Kasumi-1 (cell line): ENCODE measurements around the gene SH3BP5L.
"Not testable (repeated sequence)": the region's sequence is repeated elsewhere in the genome, so short reads cannot be mapped to it uniquely, and the experiment has no call there.

Source experiments
- DNase-seq, 2 experiments: peaks; one replicate each; lab custom pipeline; 2025; lab: John Stamatoyannopoulos, UW

Gene SH3BP5L

DNA sequence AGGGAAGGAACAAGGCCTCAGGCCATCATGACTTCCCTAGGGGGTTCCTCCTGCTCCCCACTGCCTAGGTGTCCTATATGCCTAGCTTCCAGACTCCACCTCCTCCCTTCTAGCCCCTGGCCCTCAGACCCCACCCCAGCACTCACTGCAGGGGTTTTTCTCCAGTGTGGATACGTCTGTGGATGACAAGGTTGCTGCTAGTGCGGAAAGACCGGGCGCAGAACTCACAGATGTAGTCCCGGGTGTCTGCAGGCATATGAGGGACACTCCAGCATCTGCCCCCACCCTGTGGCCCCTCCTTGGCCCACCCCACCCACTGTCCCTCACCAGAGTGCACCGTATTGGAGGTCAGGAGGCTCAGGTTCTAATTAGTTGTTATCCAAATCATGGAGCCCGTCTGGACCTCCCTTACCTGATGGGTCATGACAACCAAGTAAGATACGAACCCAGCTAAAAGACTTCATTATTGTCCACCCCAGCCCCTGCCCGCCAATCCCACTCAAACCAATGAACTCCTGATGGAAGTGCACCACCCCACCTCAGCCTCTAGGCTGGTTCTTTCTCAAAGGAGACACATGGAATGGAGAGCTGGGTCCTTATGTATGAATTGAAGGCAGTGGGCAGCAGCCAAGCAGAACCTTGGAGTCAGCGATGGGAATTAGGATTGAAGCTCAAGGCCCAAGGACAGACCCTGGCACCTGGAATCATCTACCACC is 25.0 kb upstream of the SH3BP5L start:
- no peak for DNase-seq

DNA sequence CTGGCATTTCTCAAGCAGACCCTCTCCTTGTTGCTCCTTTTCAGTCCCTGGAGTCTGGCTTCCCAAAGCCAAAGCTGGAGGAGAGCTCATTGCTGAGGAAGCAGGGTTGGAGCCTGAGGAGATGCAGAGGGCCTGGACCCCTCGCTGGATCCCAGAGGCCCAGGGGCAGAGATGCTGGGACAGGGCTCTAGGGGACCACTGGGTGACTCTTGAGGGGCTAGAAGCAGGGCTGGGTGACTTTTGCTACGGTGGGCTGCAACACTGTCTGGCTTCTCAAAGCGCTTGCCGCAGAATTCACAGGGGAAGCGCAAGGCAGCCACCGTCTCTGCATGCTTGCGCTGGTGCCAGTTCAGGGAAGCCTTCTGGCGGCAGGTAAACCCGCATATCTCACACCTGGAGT is 24.4 kb upstream of the SH3BP5L start:
- DNase-seq = no peak

DNA sequence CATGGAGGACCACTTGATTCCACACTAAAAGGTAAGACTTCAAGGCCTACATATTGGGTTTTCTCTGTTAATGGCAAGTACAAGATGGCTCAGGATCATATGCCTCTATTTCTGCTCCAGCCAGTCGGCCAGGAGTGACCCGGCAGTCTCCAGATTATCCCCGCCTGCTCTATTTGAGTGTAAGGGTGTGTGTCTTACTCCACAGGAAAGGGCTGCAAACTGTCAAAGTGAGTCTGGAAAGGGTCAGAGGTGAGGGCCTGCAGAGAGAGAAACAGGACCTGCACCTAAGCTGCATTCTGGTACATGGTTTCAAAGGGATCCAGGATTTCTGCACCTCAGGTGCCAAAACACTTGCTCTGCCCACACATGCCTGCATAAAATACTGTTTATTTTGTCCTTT is 23.9 kb upstream of the SH3BP5L start:
- DNase-seq = no peak

DNA sequence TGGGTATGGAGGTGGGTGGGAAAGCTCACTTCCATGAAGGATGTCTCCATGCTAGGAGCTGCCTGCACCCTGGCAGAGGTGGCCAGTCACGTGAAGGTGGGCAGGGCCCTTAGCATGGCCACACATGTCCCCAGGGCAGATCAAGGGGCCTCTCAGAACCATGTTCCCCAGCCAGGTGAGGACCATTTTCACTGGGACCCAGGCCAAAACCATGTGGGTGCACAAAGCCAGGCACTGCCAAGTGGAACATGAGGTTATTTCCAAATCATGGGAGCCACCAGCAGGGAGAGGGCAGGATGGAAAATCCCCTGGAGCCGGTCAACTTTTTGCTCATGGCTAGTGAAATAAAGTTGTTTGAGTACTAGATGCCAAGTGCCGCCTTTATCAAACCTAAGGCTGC is 23.4 kb upstream of the SH3BP5L start:
- no peak for DNase-seq

DNA sequence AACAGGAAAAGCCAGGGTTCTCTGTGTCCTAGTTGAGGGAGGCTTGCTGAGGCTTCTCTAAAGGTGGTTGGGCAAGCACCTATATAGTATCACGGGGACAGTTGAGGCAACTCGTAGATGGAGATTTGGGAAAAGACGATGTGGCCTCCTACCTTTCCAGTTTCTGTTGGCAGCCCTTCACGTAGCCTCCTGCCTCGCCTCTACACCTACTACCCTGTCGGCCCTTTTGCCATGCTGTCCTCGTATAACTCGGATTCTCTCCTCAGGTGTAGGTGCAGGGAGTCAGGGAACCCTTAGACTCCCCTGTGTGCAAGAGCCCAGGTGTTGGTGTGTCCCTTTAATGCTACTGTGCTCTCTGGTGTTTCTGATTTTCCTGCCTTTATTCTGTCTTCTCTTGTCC is 22.9 kb upstream of the SH3BP5L start:
- DNase-seq = no peak

DNA sequence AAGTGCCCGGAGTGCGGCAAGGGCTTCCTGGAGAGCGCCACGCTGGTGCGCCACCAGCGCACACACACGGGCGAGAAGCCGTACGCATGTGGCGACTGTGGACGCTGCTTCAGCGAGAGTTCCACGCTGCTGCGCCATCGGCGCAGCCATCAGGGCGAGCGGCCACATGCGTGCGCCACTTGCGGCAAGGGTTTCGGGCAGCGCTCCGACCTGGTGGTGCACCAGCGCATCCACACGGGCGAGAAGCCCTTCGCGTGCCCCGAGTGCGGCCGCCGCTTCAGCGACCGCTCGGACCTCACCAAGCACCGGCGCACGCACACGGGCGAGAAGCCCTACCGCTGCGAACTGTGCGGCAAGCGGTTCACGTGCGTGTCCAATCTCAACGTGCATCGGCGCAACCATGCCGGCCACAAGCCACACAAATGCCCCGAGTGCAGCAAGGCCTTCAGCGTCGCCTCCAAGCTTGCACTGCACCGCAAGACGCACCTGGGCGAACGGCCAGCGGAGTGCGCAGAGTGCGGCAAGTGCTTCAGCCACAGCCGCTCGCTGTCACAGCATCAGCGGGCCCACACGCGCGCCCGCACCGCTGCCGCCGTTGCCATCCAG is 22.3 kb upstream of the SH3BP5L start:
- no peak for DNase-seq

DNA sequence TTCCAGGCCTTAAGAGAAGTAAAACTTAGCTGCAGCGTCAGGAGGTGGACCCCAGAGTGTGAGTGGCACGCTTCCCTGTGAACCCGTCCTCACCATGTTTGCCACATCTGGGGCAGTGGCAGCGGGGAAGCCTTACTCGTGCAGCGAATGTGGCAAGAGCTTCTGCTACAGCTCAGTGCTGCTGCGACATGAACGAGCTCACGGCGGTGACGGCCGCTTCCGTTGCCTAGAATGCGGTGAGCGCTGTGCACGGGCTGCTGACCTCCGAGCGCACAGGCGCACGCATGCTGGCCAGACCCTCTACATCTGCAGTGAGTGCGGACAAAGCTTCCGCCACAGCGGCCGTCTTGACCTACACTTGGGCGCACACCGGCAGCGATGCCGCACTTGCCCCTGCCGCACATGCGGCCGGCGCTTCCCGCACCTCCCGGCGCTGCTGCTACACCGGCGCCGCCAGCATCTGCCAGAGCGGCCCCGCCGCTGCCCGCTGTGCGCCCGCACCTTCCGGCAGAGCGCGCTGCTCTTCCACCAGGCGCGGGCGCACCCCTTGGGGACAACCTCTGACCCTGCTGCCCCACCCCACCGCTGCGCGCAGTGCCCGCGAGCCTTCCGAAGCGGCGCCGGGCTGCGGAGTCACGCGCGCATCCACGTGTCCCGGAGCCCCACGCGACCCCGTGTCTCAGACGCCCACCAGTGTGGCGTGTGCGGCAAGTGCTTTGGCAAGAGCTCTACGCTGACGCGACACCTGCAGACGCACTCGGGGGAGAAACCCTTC is 21.7 kb upstream of the SH3BP5L start:
- no peak for DNase-seq

DNA sequence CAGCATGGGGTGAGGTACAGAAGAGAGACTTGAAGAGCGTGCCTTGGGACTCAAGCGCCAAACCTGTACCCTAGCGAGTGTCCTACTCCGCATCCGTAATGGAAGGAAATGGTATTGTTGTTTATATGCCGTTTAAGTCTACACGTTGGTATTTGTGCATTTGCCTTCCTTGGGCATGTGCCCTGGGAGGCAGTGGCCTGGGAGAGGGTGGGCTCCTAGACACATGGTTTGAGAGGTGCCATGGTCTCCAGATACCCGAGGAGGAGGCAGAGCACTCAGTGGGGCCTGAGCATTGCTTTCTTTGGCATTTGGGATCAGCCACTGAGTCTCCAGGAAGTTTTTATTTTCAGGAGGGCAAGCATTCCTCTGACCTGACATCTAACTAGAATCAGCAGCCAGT is 18.8 kb upstream of the SH3BP5L start:
- no peak for DNase-seq

DNA sequence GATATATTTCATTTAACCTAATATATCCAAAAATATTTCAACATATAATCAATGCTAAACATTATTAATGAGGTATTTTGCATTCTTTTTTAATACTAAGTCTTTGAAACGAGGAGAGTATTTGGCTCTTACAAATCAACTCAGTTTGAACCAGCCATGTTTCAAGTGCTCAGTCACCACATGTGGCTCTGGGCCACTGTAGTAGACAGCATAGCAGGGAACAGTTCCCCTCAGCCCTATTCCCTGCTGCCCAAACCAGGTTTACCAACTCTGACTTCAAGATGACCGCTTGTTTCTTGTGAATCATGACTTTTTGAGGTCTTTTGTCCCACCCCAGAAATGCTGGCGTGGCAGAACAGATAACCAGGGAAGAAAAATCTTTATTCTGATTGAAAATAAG is 18.0 kb upstream of the SH3BP5L start:
- DNase-seq = no peak

DNA sequence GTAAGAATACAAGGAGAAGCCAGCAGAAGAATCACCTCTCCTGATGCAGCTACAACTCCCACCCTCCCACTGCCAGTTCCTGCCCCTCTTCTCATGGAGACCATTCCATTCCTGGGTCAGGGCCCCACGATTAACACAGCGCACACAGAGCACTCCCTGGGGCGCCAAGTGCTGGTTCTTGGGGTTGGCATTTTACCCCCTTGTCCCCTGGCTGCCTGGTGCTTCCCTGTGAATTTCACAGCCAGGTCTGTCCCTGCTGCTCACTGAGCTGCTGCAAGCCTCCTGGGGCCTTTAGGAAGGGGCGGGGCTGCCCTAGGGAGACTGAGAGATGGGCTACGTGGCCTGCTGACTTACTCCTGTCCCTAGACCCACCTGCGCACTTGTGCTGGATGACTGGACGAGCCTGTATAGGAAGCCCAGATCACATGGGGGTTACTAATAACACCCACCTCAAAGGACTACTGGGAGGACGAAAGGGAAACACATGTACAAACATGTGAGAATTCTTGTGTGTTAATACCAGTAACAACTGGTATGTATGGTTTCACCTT is 17.1 kb upstream of the SH3BP5L start:
- DNase-seq = no peak

DNA sequence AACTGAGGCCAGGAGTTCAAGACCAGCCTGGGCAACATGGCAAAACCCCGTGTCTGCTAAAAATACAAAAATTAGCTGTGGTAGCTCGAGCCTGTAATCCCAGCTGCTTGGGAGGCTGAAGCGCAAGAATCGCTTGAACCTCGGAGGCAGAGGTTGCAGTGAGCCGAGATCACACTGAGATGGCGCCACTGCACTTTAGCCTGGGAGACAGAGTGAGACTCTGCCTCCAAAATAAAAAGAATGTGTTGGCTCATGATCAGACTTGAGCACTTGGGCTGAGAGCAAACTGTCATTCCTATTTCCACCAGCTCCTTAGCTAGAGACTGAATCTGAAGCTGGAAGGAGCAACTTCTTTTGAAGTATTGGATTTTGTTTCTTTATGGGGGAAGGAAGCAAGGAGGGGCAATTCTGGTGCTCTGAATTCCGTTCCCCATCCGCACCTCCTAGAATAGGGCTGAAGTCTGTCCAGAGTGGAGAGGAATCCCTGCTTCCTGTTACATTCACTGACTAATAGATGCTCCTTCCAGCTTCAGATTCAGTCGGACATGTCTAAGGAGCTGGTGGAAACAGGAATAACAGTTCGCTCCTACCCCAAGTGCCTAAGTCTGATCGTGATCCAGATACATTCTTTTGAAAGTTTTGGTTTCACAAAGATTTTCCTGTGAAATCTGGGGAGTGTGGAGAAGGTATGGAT is 16.1 kb upstream of the SH3BP5L start:
- peak; percentile 58 to 60 for DNase-seq

DNA sequence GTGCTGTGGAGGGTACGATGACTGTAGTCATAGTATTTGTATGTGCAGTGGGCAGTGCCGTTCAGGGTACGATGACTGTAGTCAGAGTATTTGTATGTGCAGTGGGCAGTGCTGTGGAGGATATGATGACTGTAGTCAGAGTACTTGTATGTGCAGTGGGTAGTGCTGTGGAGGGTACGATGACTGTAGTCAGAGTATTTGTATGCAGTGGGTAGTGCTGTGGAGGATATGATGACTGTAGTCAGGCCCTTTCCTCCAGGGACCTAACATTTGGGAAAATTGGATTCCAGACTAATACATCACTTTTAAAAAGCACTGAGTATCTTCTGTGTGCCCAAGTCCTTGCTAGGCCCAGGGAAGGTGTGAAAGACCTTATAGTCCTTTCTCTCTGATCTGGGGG is 15.2 kb upstream of the SH3BP5L start:
- no peak for DNase-seq

DNA sequence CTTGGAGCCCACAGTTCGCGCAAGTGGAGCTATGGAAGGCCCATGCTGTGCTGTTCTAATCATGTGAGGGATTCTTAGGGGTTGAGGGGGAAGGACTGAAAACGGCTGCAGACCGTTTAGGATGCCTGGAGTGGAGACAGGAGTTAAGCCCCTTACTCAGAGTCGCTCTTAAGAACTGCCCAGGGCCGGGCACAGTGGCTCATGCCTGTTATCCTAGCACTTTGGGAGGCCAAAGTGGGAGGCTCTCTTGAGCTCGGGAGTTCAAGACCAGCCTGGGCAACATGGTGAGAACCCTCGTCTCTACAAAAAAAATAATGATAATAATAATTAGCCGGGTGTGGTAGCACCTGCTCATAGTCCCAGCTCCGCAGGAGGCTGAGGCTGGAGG is 13.4 kb upstream of the SH3BP5L start:
- no peak for DNase-seq

DNA sequence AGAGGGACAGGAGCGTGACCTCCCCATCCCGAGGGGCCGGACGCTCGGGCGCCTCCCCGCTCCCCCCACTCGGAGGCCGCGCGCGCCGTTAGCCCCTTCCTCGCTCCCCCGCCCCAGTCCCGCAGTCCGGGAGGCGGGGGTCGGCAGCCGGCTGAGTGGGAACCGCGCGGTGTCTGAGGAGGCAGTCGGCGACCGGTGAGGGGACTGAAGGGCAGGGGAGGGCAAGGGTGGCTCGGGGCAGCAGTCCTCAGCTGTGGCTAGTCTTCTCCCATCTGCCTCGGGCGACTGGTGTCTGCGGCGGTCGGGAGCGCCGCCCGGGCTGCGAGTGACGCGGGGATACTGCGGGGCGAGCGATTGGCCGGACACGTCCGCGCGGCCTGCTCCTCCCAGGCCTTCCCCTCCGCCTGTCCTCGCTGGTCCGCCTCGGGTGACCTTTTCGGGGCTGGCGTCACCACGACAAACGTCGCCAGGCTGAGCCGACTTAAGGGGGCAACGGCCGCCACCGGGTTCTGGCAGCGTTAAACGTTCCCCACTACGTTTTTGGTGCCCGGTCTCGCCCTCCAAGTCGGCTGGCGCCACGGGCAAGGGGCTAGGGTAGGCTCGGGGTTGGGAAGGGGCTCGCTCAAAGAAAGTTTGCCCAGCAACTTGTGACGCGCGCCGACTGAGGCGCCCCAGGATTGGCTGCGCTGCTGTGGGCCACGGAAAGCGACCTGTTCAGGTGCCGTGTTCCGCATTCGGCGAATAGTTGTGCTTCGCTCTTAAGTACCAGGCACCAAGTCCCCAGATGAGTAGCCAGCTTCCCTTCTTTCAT is 12.8 kb upstream of the SH3BP5L start:
- DNase-seq = peak; percentile 77 to 79

DNA sequence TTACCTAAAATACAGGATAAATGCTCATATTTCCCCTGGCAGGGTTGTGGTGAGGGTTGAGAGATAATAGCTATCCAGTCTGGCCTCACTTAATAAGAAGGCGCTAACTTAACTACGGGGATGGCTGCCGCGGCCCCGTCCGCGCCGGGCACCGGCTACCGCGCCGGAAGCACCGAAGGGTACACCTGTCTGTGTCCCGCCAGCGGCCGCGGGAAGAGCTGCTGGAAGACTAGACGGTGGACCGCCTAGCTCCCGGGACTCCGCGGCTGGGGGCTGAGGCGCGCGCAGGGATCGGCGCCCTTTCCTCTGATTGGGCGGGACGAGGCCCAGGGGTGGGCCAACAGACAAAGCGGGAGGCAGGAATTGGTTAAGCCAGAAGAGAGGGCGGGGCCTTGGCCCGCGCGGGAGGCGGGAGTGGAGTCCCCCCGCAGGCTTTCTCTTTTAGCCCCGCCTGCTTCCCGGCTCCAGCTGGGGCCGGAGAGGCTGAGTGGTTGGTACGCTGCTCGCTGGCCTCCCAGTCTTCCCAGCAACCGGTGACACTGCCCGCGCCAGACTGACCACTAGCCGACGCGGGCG is 12.2 kb upstream of the SH3BP5L start, which contains the start of gene ZNF672:
Gene ZNF672, plus strand, starts transcription at position 444 of the 576 bp plus-strand sequence. CDS start 9,051 bp downstream, outside the sequence.
- peak; percentile 92 to 94 for DNase-seq

DNA sequence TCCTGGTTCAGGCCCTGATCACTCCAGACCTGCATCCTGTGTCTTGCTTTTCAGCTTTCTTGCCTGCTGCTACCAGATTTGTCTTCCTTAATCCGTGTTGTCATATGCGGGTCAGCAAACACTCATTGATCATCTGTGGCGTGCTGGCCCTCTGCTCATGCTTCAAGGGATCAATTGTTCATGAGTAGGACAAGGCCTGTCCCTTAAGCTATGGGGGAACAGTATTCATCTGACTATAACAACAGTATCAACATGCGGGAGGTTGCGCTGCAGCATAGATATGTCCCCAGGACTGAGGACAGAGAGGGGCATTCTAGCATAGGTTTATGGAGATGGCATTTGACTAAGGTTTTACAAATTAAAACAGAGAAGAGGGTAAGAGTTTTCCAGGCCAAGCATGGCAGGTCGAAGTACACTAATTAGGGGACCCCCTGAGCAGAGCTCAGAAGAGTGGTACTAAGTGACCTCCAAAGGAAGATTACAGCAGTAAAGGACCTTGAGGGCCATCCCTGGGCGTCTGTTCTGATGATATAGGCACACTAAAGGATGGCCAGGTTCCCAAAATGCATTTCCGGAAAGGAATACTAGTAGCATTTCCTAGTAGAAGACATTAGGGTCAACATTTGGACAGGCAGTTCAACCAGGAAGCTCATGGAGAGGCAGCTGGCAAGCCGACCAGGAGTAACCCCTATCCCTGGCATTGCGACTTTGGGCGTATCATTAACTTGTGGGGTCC is 11.5 kb upstream of the SH3BP5L start:
- no peak for DNase-seq

DNA sequence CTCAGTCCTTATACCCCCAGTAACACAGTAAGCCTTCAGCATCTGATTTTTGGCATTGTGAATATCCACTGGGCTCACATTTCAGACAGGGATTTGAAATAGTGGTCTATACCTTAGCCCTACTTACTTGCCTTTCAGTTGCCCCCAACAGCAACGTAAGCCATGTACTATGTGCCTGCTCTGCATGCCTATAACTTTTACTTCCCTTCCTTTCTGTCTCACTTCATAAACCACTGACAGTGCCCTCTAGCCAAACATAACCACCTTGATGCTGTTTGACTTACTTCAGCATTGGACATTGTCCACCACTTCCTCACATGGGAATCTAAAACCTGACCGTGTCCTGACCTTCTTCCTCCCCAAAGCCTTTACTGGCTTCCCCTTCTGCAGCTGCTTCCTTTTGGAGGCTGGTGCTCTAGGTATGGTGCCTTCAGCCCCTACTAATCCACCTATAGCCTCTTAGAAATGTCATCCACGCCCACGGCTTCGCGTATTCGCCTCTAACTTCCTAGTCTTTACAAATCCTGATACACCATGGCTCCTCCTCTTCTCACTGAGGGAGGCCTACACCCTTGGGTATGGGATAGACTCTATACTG is 8.7 kb upstream of the SH3BP5L start:
- peak; percentile 18 to 21 for DNase-seq

DNA sequence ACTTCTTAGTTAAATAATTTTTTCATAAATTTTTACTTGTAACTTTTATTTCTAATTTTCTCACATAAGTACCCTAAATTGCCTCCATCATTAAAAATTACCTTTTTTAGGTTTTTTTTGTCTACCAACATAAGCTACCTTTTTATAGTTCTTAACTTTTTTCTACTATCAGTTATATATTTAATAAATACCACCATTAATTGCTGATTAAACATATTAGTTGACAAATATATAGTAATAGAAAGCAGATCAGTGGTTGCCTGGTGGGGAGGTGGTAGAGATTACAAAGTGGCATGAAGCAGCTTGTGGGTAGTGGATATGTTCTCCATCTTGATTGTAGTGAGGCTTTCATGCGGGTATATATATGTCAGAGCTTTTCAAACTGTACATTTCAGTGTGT is 6.1 kb upstream of the SH3BP5L start:
- no peak for DNase-seq

DNA sequence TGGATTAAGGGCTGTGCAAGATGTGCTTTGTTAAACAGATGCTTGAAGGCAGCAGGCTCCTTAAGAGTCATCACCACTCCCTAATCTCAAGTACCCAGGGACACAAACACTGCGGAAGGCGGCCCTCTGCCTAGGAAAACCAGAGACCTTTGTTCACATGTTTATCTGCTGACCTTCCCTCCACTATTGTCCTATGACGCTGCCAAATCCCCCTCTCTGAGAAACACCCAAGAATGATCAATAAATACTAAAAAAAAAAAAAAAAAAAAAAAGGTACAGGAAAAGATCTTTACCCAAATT is 5.0 kb upstream of the SH3BP5L start:
- DNase-seq = not testable (repeated sequence)

DNA sequence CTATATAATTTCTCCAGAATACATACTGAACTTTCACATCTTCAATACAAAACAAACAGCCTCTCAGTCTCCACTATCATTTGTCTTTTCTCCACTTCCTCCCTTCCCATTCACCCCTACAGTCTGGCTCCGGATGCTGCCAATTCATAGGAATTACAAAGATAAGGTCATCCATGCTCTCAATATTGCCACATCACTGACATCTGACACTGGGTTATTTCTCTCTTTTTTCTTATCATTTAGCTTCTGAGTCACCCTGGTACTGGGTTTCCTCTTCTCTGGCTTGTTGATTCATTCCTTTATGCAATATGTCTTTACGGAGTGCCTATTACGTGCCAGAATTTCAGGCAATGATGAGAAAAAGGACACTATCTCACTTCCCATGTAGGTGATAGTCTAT is 3.1 kb upstream of the SH3BP5L start:
- peak; percentile 44 to 46 for DNase-seq
